Nucleus accumbens (tissue), 56 donors: ENCODE measurements around the gene AUNIP.
"Not testable (repeated sequence)": the region's sequence is repeated elsewhere in the genome, so short reads cannot be mapped to it uniquely, and the experiment has no call there.

ENCODE experiments used
- DNase-seq, 56 donors: peaks; one replicate each; lab custom pipeline; 2025; lab: John Stamatoyannopoulos, UW

Gene AUNIP

GRCh38 chr1:25869909-25870606 lies 10.8 kb upstream of the AUNIP start:
- DNase-seq: no peak

GRCh38 chr1:25867210-25867991 lies 8.1 kb upstream of the AUNIP start:
- DNase-seq: peak in 1 of 56 donors; percentile 20

GRCh38 chr1:25866288-25866687 lies 7.0 kb upstream of the AUNIP start:
- no peak for DNase-seq

GRCh38 chr1:25864434-25864833 lies 5.2 kb upstream of the AUNIP start:
- DNase-seq: no peak

GRCh38 chr1:25863486-25864262 lies 4.4 kb upstream of the AUNIP start:
- DNase-seq: no peak

GRCh38 chr1:25862785-25863485 lies 3.7 kb upstream of the AUNIP start:
- no peak for DNase-seq

- DNase-seq: peak in 1 of 56 donors; percentile 19
Measured at GRCh38 chr1:25861316-25862286, 2.3 kb upstream of the AUNIP start.

- DNase-seq: no peak
Measured at GRCh38 chr1:25858494-25858893, 763 bp downstream of the AUNIP start.

- DNase-seq: no peak
Measured at GRCh38 chr1:25856856-25857255, 2.4 kb downstream of the AUNIP start.

- no peak for DNase-seq
Measured at GRCh38 chr1:25854554-25854953, 4.7 kb downstream of the AUNIP start.

GRCh38 chr1:25848531-25848930 lies 10.7 kb downstream of the AUNIP start:
- DNase-seq: no peak

GRCh38 chr1:25847929-25848328 lies 11.3 kb downstream of the AUNIP start:
- no peak for DNase-seq

GRCh38 chr1:25845664-25846063 lies 13.6 kb downstream of the AUNIP start:
- DNase-seq: no peak

- no peak for DNase-seq
Measured at GRCh38 chr1:25844536-25845337, 14.5 kb downstream of the AUNIP start.

- no peak for DNase-seq
Measured at GRCh38 chr1:25843483-25843882, 15.8 kb downstream of the AUNIP start.

- DNase-seq: not testable (repeated sequence)
Measured at GRCh38 chr1:25839808-25840207, 19.4 kb downstream of the AUNIP start.

GRCh38 chr1:25837262-25837875 lies 21.9 kb downstream of the AUNIP start:
- DNase-seq: no peak

- no peak for DNase-seq
Measured at GRCh38 chr1:25836695-25837094, 22.6 kb downstream of the AUNIP start.
